Testis (tissue), 2 donors: ENCODE measurements around the gene TGFBR2.

Source experiments
- CTCF ChIP-seq, 3 experiments: fragments of 450-650 bp in 2 of 3; fragments of 200-600 bp in 1 of 3; sonication (generic) in 1 of 3; IDR thresholded peaks; one replicate each; pipeline ENCODE4 v1.5.1; 2016 to 2019; ENCODE audit warnings: antibody characterized with exemption in 3 of 3, mild to moderate bottlenecking in 2 of 3, moderate library complexity in 1 of 3
- POLR2A ChIP-seq: fragments of 450-650 bp; IDR thresholded peaks from one replicate; pipeline ENCODE4 v1.6.1; 2017; ENCODE audit warnings: antibody characterized with exemption, mild to moderate bottlenecking, moderate library complexity

DNA sequence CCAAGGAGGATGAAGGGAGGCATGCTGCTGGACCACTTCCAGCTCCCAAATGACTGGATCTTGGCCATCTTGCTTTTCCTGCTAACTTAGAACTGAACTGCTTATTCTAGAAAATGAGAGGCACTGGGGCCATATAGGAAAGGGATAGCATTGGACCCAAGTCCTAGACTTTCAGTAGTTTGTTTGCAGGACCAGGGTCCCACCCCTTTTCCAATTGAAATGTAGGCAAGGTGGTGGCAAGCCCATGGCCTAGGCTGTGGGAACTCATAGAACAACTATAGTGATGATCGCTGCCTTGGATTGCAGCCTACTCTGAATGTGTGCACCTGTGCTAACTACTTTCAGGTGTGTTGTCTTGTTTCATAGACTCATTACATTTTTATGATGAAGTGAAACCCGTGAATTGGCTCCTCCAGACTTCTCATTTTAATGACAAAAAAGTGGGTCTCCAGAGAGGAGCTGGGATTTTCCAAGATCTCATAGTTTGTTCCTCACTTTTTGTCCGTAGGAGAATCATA is 50.3 kb downstream of the TGFBR2 start:
- TF ChIP-seq CTCF (IDR thresholded peaks at IDR 0.05) (no peak), POLR2A (no peak)
